HFFc6 (cell line): Measurements from ENCODE around the gene PRXL2B. TPM values are rescaled to one million over a fixed set of nuclear protein-coding genes. Genes with fewer than 3 reads are reported as not detected.

Experiments
- DNase-seq: peaks from one replicate; pipeline ENCODE4 v3.0.0-alpha.2; 2018
- H3K27ac Mint-ChIP-seq: 2 replicates; pipeline ENCODE4 v1.8.0; 2020; ENCODE audit warnings: mild to moderate bottlenecking, mixed read lengths
- H3K27me3 Mint-ChIP-seq: 2 replicates; pipeline ENCODE4 v1.8.0; 2021; ENCODE audit warnings: mild to moderate bottlenecking, moderate library complexity, mixed read lengths; ENCODE audit not compliant: insufficient read depth
- H3K36me3 Mint-ChIP-seq: 2 replicates; pipeline ENCODE4 v1.8.0; 2021; ENCODE audit warnings: low read depth, mixed read lengths
- H3K4me1 Mint-ChIP-seq: 2 replicates; pipeline ENCODE4 v1.8.0; 2020; ENCODE audit warnings: low read depth, mixed read lengths
- H3K4me3 Mint-ChIP-seq: 2 replicates; pipeline ENCODE4 v1.8.0; 2020; ENCODE audit warnings: mild to moderate bottlenecking, moderate library complexity, mixed read lengths
- H3K9me3 Mint-ChIP-seq: 2 replicates; pipeline ENCODE4 v1.8.0; 2020; ENCODE audit warnings: mild to moderate bottlenecking, mixed read lengths
- CTCF ChIP-seq: fragments of 200-600 bp; sonication (generic); IDR thresholded peaks from 2 replicates; pipeline ENCODE4 v1.5.0; 2021; ENCODE audit warnings: antibody characterized with exemption, mild to moderate bottlenecking
- total RNA-seq, 6 experiments: library from RNA; stranded (reverse); fragmentation: NEBNext Ultra II Directional; extraction: Animal tissue kit (Norgen Biotek cat#: 25700); gene quantifications; 2 replicates in 1 of 6; 3 replicates in 5 of 6; pipeline ENCODE4 v1.2.3, GENCODE V29; 2021

PRXL2B gene
- total RNA-seq, 6 experiments from 2014 or later, result 27.1 to 38.9 (median 34.7) TPM

- H3K4me3 Mint-ChIP-seq, result no peak overlapping the region
- peaks cover 3% of the 10 kb centered on the region for H3K27me3 Mint-ChIP-seq
- H3K36me3 Mint-ChIP-seq, result no peaks in the 10 kb centered on the region
- H3K4me1 Mint-ChIP-seq, result no peaks in the 10 kb centered on the region
- H3K27ac Mint-ChIP-seq, result no peak overlapping the region
- no peak for DNase-seq
- no peak for TF ChIP-seq CTCF
- H3K9me3 Mint-ChIP-seq, result no peaks in the 10 kb centered on the region; the same call in 1 of the 2 replicates
Measured at GRCh38 chr1:2611031-2611501, 24.5 kb downstream of the PRXL2B start.

DNA sequence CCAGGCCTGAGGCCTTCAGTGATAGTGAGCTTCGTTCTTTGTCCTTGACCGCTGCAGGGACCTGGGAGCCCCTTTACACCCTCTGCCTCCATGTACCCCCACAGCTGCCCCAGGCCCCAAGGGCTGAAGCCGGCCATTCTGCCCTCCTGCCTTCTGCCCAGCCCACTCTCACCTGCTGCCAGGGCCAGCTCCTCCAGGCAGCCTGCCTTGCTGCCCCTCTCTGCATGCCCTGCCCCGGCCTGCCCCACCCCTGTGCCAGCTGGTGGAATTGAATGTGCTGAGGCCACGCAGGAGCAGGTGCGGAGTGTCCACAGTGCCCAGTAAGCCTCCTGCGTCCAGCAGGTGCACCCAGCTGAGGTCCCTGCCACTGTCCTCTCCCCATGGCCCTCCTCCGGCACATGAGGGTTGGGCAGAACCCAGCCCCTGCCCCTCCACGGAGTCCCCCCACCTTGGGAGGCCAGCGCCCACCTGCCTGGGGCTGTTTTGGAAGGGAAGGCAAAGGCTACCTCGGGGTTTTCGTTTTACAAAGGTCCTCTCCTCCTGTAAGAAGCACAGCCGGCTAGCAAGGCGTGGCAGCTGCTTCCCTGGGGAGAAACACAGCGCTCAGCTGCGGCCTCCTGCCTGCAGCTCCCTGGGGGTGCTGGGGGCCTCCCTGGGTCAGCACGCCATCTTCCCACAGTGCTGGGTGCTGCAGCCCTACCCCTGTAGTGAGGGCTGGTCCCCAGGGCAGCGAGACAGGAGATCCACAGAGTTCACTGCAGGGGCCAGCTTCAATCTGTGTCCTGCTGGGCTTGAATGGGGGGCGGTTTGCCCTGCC, 25.3 kb downstream of the PRXL2B start:
- DNase-seq, result no peak
- peaks cover 5% of the 10 kb centered on the region for H3K27me3 Mint-ChIP-seq
- H3K27ac Mint-ChIP-seq, result no peak overlapping the region

DNA sequence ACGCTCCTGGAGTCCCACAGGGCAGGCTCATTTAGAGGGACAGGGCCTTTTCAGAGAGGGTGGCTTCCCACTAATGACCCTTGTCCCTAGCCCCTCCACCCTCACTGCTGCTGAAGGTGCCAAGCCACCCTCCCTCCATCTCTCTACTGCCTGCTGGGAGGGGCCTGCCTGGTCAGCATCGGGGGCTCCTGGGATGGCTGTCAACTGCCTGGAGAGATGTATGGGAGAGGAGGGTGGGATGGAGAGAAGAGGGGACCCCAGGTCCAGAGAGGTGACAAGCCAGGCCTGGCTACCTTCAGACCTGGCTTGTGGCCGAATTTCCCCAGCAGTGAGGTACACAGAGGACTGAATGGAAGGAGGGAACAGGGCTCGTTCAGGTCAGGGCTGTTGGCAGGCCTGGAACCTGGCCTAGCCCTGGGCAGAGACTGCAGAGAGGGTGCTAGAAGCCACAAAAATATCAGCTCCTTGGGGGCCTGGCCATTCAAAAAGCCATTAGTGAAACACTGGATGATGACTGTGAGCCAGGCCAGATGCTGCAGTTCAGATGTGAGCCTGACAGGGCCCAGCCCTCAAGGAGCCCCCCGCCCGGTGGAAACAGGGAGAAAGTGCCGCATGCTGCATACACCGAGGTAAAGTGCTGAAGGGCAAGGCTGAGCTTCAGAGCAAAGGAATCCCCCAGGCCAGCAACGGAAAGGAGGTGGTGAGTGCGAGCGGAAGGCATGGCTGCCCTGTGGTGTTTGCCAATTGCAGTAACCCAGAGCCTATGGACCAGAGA, 26.2 kb downstream of the PRXL2B start:
- no peak for TF ChIP-seq CTCF
- Mint-ChIP-seq H3K4me1 (no peaks in the 10 kb centered on the region), H3K9me3 (no peaks in the 10 kb centered on the region; the same call in 1 of the 2 replicates), H3K27ac (no peak overlapping the region), H3K4me3 (no peak overlapping the region), H3K27me3 (peaks cover 5% of the 10 kb centered on the region), H3K36me3 (no peaks in the 10 kb centered on the region)
- DNase-seq, result no peak

More for the DNA sequence above, 25.3 kb downstream of the PRXL2B start:
- Mint-ChIP-seq H3K36me3 (no peaks in the 10 kb centered on the region), H3K9me3 (no peaks in the 10 kb centered on the region; the same call in 1 of the 2 replicates), H3K4me3 (no peak overlapping the region), H3K4me1 (no peaks in the 10 kb centered on the region)
- TF ChIP-seq CTCF, result no peak

DNA sequence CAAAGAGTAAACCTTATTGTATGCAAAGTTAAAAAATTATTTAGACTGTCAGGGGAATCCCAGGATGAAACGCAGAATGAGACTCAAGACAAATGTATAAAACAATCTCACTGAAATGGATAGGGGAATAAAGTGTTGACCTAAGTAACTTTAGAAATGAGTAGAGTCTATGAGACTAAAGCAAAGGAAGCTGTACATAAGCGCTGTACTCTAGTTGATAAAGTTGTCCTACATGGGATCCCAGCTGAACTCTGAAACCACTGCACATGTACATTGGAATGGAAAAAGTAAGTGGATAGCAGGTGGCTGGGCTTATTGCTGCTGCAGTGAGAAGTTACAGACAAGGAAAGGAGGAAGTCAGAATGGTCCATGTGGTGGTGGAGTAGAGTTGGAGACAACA, 27.6 kb downstream of the PRXL2B start:
- Mint-ChIP-seq H3K27me3 (peaks cover 15% of the 10 kb centered on the region), H3K36me3 (no peaks in the 10 kb centered on the region), H3K4me1 (no peaks in the 10 kb centered on the region), H3K9me3 (no peaks in the 10 kb centered on the region; the same call in 1 of the 2 replicates), H3K4me3 (no peak overlapping the region), H3K27ac (no peak overlapping the region)
- no peak for DNase-seq
- no peak for TF ChIP-seq CTCF

DNA sequence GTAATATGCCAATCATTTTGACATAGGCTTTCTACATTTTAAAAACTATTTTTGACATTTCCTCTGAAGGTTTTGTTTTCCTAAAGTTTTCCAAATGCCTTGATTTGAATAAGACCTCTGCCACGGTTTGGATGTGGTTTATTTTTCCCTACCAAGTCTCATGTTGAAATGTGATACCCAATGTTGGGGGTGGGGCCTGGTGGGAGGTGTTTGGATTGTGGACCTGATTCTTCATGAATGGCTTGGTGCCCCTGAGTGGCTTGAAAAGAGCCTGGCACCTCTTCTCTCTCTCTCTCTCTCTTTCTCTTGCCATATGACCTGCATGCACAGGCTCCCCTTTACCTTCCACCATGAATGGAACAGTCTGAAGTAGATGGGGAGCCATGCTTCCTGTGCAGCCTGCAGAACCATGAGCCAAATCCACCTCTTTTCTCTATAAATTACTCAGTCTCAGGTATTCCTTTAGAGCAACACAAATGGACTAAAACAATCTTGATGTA, 31.4 kb downstream of the PRXL2B start:
- no peak for TF ChIP-seq CTCF
- H3K4me3 Mint-ChIP-seq, result no peak overlapping the region
- no peaks in the 10 kb centered on the region for H3K36me3 Mint-ChIP-seq
- DNase-seq, result no peak
- no peaks in the 10 kb centered on the region; the same call in 1 of the 2 replicates for H3K9me3 Mint-ChIP-seq
- peaks cover 26% of the 10 kb centered on the region for H3K27me3 Mint-ChIP-seq
- no peaks in the 10 kb centered on the region for H3K4me1 Mint-ChIP-seq
- H3K27ac Mint-ChIP-seq, result no peak overlapping the region
